ENCODE data around the gene FBXO3. TPM values are rescaled to one million over a fixed set of nuclear protein-coding genes. Genes with fewer than 3 reads are reported as not detected.

FBXO3 gene
- total RNA-seq, 4 donors from 2014 or later: 31.2 to 45.8 (median 33.4) TPM

DNA sequence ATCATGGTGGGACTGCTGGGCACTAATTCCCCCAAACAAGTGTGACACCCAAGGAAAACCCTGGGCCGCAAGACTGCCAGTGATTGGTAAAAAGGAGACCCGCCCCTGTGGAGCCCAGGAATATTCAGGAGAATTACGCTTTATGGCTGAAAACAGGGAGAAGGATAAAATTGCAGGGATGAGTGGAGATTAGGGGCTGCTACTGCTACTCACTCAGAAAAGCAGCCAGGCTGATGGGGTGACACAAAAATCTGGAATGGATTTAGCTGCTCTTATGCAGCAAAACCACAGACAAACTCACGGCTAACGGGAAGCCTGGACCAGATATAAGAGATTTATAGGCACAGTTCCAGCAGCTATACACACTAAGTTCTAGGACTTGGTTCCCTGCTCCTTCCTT is 4.4 kb upstream of the FBXO3 start:
- ATAC-seq (no peak), DNase-seq (no peak)
- Histone ChIP-seq H3K27me3 (no peaks in the 10 kb centered on the region), H3K4me1 (peaks cover 0 to 12% of the 10 kb centered on the region in 2 donors), H3K9me3 (no peaks in the 10 kb centered on the region), H3K27ac (no peak overlapping the region), H3K36me3 (no peaks in the 10 kb centered on the region), H3K4me3 (no peak overlapping the region)
- in situ Hi-C loops (cut with MboI; ENCODE audit: low sequenced_read_pairs in 4 of 4) (no loop called here), intact Hi-C loops (cut with DNase I; ENCODE audit: low total_unique reads) (loop anchor here (10.0 kb wide), 1 partner anchor 326 kb away; the partner anchor contains the start of gene NAT10)
- TF ChIP-seq POLR2A (IDR thresholded peaks at IDR 0.05) (no peak), CTCF (IDR thresholded peaks at IDR 0.05 in 4 of 5, conservative IDR thresholded peaks at IDR 0.05 in 1 of 5) (no peak)

DNA sequence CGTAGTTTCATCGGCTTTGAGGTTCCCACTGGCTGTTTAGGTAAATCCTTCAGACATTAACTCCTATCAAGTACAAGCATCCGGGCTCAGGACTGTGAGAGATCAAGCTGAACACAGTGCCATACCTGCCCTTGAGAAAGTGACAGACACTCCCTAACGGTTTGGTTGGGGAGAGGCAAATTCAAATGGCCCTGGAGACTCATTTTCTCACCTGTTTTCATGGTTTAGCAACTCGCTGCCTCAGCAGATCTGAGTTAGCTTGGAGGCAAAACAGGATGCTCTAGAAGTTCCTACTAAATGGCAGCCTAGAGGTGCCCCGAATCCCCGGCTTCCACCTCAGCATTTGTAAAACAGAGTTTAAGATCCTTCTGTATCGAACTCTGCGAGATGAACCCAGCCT is 3.6 kb upstream of the FBXO3 start:
- H3K27ac ChIP-seq: no peak overlapping the region
- no peaks in the 10 kb centered on the region for H3K9me3 ChIP-seq
- H3K4me1 ChIP-seq: peaks cover 6 to 19% of the 10 kb centered on the region in 2 donors
- no peaks in the 10 kb centered on the region for H3K27me3 ChIP-seq
- intact Hi-C loops (cut with DNase I; ENCODE audit: low total_unique reads) (loop anchor here (10.0 kb wide), 1 partner anchor 327 kb away; the partner anchor contains the start of gene NAT10), in situ Hi-C loops (cut with MboI; ENCODE audit: low sequenced_read_pairs in 4 of 4) (no loop called here)
- ATAC-seq: no peak
- TF ChIP-seq POLR2A (IDR thresholded peaks at IDR 0.05) (no peak), CTCF (IDR thresholded peaks at IDR 0.05 in 4 of 5, conservative IDR thresholded peaks at IDR 0.05 in 1 of 5) (no peak)
- H3K4me3 ChIP-seq: no peak overlapping the region
- no peaks in the 10 kb centered on the region for H3K36me3 ChIP-seq
- DNase-seq: no peak

DNA sequence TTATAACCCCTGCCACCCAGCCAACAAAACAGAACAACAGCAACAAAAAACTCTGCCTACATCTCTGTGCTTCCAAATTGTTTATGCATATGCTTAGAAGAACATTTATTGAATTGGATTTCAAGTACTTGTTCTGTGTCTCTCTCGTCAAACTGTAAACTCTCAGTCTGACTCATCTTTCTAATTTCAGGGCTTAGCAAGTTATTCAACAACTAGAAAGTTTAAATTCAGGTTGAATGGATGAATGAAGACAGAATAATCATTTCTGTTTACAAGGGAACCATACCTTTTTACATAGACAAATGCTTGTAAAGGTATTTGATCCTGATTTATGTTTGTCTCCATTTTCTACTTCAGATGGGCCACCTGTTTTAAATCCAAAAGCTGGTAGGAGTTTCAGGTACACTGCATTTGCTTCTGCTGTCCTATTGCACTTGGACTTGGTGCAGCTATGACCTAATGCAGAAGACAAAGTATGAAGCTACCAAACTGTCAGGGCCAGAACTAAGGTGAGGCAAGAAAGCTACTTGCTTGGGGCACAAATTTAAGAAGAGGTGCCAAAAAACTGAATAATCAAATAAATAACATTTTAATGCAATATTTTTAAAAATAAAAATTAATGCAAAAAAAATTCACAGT is 1.6 kb upstream of the FBXO3 start:
- no peak for ATAC-seq
- in situ Hi-C loops (cut with MboI; ENCODE audit: low sequenced_read_pairs in 4 of 4) (no loop called here), intact Hi-C loops (cut with DNase I; ENCODE audit: low total_unique reads) (loop anchor here (10.0 kb wide), 1 partner anchor 329 kb away; the partner anchor contains the start of gene NAT10)
- Histone ChIP-seq H3K27me3 (no peaks in the 10 kb centered on the region), H3K4me1 (peaks cover 25 to 32% of the 10 kb centered on the region in 2 donors), H3K27ac (no peak overlapping the region), H3K9me3 (no peaks in the 10 kb centered on the region), H3K36me3 (no peaks in the 10 kb centered on the region), H3K4me3 (no peak overlapping the region)
- no peak for DNase-seq
- TF ChIP-seq CTCF (IDR thresholded peaks at IDR 0.05 in 4 of 5, conservative IDR thresholded peaks at IDR 0.05 in 1 of 5) (no peak), POLR2A (IDR thresholded peaks at IDR 0.05) (no peak)

DNA sequence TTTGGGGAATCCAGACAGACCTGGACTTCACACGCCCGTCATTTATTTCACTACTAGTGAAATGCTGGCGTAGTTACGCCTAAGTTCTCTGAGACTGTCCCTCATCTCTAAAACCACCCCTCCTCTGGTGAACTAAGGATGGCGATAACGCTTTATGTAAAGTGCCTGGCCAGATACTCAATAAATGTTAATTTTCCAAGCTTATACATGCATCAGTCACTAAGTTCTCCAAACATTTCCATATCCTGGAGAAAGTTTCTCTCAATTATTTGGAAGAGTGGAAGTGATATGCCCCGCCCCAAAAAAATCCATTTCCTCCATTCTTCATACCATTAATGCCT is 1.1 kb upstream of the FBXO3 start:
- in situ Hi-C loops (cut with MboI; ENCODE audit: low sequenced_read_pairs in 4 of 4): no loop called here
- DNase-seq (no peak), ATAC-seq (no peak)
- peak overlapping the region in 2 of 4 donors; percentile 91 to 97 for H3K4me3 ChIP-seq
- peak overlapping the region in 1 of 4 donors; percentile 96 for H3K27ac ChIP-seq
- TF ChIP-seq CTCF (IDR thresholded peaks at IDR 0.05 in 4 of 5, conservative IDR thresholded peaks at IDR 0.05 in 1 of 5) (no peak), POLR2A (IDR thresholded peaks at IDR 0.05) (no peak)
- intact Hi-C loops (cut with DNase I; ENCODE audit: low total_unique reads): loop anchor here (10.0 kb wide), 1 partner anchor 329 kb away; the partner anchor contains the start of gene NAT10
- peaks cover 27 to 32% of the 10 kb centered on the region in 2 donors for H3K4me1 ChIP-seq
- no peaks in the 10 kb centered on the region for H3K36me3 ChIP-seq
- H3K9me3 ChIP-seq: no peaks in the 10 kb centered on the region
- H3K27me3 ChIP-seq: no peaks in the 10 kb centered on the region
